BJ (cell line): Measurements from ENCODE around the gene ADAT3. TPM values are rescaled to one million over a fixed set of nuclear protein-coding genes. Genes with fewer than 3 reads are reported as not detected.

ENCODE experiments used
- CTCF ChIA-PET: fragments of 350-600 bp; formaldehyde crosslinking; extraction: SDS; loops from one replicate; lab custom pipeline; 2021; ENCODE audit warnings: antibody characterized with exemption, inconsistent platforms; lab: Yijun Ruan, JAX
- POLR2A ChIA-PET: fragments of 300-600 bp; sonication (Branson Sonifier 250); formaldehyde crosslinking; extraction: SDS; loops from one replicate; lab custom pipeline; 2021; ENCODE audit warnings: antibody characterized with exemption; lab: Charles Lee
- DNase-seq: peaks from one replicate; pipeline ENCODE4 v3.0.0-alpha.2; 2011; ENCODE audit warnings: low read depth
- H3K27me3 ChIP-seq: 2 replicates; pipeline ENCODE4 v1.6.0; 2011; ENCODE audit warnings: low read length; ENCODE audit not compliant: control insufficient read depth, insufficient read depth
- H3K36me3 ChIP-seq: 2 replicates; pipeline ENCODE4 v1.5.1; 2011; ENCODE audit warnings: low read length; ENCODE audit not compliant: control insufficient read depth, insufficient read depth
- H3K4me3 ChIP-seq: 2 replicates; pipeline ENCODE4 v1.5.1; 2011; ENCODE audit warnings: low read depth, mild to moderate bottlenecking, control low read depth, low read length
- polyA plus RNA-seq: library from polyadenylated mRNA; depleted of rRNA; stranded (reverse); fragments of >200 nt; gene quantifications from 2 replicates; pipeline ENCODE4 v1.2.3, GENCODE V29; 2011
- TF ChIP-seq, protein P1 (sequence below): IDR thresholded peaks from 2 replicates; pipeline ENCODE4 v1.5.1; 2011; ENCODE audit warnings: low read depth, mild to moderate bottlenecking, control low read depth, inconsistent platforms, low read length, moderate library complexity; ENCODE audit not compliant: insufficient read depth

The ADAT3 gene
- polyA plus RNA-seq, 1 experiment: 0.64 TPM

GRCh38 chr19:1867349-1867724 lies 37.9 kb upstream of the ADAT3 start:
- H3K27me3 ChIP-seq: no peaks in the 10 kb centered on the region
- ChIA-PET POLR2A (no interaction called here), CTCF (interaction anchor here (1.4 to 1.7 kb wide), 2 partner anchors 8 to 9 kb away, joined by 4 to 6 read pairs; no protein-coding TSS in a partner anchor)
- H3K36me3 ChIP-seq: peaks cover 4% of the 10 kb centered on the region
- DNase-seq: no peak
- H3K4me3 ChIP-seq: no peak overlapping the region
- TF ChIP-seq, protein P1, sequence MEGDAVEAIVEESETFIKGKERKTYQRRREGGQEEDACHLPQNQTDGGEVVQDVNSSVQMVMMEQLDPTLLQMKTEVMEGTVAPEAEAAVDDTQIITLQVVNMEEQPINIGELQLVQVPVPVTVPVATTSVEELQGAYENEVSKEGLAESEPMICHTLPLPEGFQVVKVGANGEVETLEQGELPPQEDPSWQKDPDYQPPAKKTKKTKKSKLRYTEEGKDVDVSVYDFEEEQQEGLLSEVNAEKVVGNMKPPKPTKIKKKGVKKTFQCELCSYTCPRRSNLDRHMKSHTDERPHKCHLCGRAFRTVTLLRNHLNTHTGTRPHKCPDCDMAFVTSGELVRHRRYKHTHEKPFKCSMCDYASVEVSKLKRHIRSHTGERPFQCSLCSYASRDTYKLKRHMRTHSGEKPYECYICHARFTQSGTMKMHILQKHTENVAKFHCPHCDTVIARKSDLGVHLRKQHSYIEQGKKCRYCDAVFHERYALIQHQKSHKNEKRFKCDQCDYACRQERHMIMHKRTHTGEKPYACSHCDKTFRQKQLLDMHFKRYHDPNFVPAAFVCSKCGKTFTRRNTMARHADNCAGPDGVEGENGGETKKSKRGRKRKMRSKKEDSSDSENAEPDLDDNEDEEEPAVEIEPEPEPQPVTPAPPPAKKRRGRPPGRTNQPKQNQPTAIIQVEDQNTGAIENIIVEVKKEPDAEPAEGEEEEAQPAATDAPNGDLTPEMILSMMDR: no peak

DNA sequence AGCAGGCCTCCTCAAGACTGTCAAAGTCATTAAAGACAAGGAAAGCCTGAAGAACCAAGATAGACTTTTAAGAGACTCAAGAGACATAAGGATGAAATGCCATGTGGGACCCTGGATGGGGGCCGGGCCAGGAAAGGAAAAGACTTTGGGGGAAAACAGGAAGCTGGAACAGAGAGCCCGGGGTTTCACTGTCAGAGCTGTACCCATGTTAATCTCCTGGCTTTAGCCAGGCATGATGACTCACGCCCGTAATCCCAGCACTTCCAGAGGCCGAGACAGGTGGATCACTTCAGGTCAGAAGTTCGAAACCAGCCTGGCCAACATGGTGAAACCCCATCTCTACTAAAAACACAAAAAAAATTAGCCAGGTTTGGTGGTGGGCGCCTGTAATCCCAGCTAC lies 36.2 kb upstream of the ADAT3 start:
- CTCF ChIA-PET: interaction anchor here (1.1 kb wide), 1 partner anchor 31 kb away, joined by 6 read pairs; no protein-coding TSS in a partner anchor
- no peak for DNase-seq
- TF ChIP-seq, protein P1: no peak
- H3K4me3 ChIP-seq: no peak overlapping the region
- no peaks in the 10 kb centered on the region for H3K27me3 ChIP-seq
- peaks cover 10% of the 10 kb centered on the region for H3K36me3 ChIP-seq
- POLR2A ChIA-PET: no interaction called here

DNA sequence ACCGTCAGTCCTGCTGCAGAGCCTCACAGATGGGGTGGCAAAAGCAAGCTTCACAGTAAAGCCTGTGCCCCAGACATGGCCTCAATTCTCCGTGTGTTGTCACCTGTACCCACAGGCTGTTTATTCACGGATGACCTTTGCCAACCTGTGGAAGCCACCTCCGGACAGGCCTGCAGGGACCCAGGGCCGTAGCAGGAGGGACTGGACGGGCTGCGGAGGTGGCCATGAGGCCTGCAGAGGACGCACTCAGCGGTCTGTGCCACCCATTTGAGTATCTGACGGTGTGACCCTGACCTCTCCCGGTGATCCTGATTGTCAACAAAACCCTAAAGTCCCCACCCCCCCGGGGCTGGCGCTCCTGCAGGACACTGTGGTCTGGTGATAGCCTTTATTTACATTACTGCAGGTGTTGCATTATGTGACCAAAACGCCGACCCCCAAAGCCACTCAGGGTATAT lies 34.0 kb upstream of the ADAT3 start:
- Histone ChIP-seq H3K36me3 (peaks cover 10% of the 10 kb centered on the region), H3K27me3 (no peaks in the 10 kb centered on the region), H3K4me3 (no peak overlapping the region)
- TF ChIP-seq, protein P1: no peak
- CTCF ChIA-PET: interaction anchor here (0.7 kb wide), 1 partner anchor 34 kb away, joined by 4 read pairs; no protein-coding TSS in a partner anchor
- no peak for DNase-seq
- POLR2A ChIA-PET: no interaction called here

DNA sequence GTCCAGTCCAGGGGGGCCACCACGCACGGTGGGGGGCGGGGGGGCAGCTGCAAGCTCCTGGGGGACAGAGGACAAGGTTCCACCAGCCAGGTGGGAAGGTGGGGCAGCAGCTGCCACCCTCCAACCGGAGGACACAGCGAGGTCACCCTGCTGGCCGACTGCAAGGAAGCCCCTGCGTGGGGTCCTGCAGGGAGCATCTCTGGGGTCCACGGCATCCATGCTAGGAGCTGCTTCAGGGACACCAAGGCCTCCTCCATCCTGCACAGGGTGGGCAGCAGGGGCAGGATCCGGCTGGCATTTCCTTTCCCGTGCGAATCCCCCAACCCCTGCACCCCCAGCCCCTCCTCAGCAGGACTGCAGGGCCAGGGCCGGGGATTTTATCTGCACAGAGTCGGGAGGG lies 33.6 kb upstream of the ADAT3 start:
- Histone ChIP-seq H3K4me3 (no peak overlapping the region), H3K27me3 (no peaks in the 10 kb centered on the region), H3K36me3 (peaks cover 10% of the 10 kb centered on the region)
- TF ChIP-seq, protein P1: no peak
- POLR2A ChIA-PET: no interaction called here
- DNase-seq: no peak
- CTCF ChIA-PET: no interaction called here

- ChIA-PET POLR2A (no interaction called here), CTCF (interaction anchor here (0.9 kb wide), 1 partner anchor 36 kb away, joined by 3 read pairs; no protein-coding TSS in a partner anchor)
- DNase-seq: no peak
- Histone ChIP-seq H3K4me3 (no peak overlapping the region), H3K27me3 (no peaks in the 10 kb centered on the region), H3K36me3 (peaks cover 10% of the 10 kb centered on the region)
- TF ChIP-seq, protein P1: no peak
Measured at GRCh38 chr19:1872807-1873523, 32.2 kb upstream of the ADAT3 start.
